T-helper 2 cell treated with Interferon-gamma antibody and Interleukin-4, amounts not matched to agents 5 μg/mL and 100 μg/mL, for 36 hours (primary cell): Measurements from ENCODE around the gene TWSG1.
"Not testable (repeated sequence)": the region's sequence is repeated elsewhere in the genome, so short reads cannot be mapped to it uniquely, and the experiment has no call there.

Experiments
- DNase-seq: peaks from one replicate; pipeline ENCODE4 v3.0.0; 2021; ENCODE audit warnings: low spot score
- H3K27ac Mint-ChIP-seq: one replicate; pipeline ENCODE4 v1.8.0; 2021; ENCODE audit warnings: mild to moderate bottlenecking, mixed read lengths
- H3K27me3 Mint-ChIP-seq: one replicate; pipeline ENCODE4 v1.8.0; 2021; ENCODE audit warnings: low read depth, mixed read lengths
- H3K36me3 Mint-ChIP-seq: one replicate; pipeline ENCODE4 v1.8.0; 2021; ENCODE audit warnings: low read depth, mixed read lengths
- H3K4me1 Mint-ChIP-seq: one replicate; pipeline ENCODE4 v1.8.0; 2021; ENCODE audit warnings: low read depth, mixed read lengths
- H3K4me3 Mint-ChIP-seq: one replicate; pipeline ENCODE4 v1.8.0; 2022; ENCODE audit warnings: mild to moderate bottlenecking, moderate library complexity, mixed read lengths
- H3K9me3 Mint-ChIP-seq: one replicate; pipeline ENCODE4 v1.8.0; 2021; ENCODE audit warnings: mixed read lengths

TWSG1 gene

GRCh38 chr18:9348766-9349165 is 14.2 kb downstream of the TWSG1 start:
- DNase-seq = no peak
- no peak overlapping the region for H3K4me3 Mint-ChIP-seq
- no peaks in the 10 kb centered on the region for H3K4me1 Mint-ChIP-seq
- H3K27ac Mint-ChIP-seq = no peak overlapping the region
- no peaks in the 10 kb centered on the region for H3K27me3 Mint-ChIP-seq
- H3K36me3 Mint-ChIP-seq = peaks cover 6% of the 10 kb centered on the region
- no peaks in the 10 kb centered on the region for H3K9me3 Mint-ChIP-seq

DNA sequence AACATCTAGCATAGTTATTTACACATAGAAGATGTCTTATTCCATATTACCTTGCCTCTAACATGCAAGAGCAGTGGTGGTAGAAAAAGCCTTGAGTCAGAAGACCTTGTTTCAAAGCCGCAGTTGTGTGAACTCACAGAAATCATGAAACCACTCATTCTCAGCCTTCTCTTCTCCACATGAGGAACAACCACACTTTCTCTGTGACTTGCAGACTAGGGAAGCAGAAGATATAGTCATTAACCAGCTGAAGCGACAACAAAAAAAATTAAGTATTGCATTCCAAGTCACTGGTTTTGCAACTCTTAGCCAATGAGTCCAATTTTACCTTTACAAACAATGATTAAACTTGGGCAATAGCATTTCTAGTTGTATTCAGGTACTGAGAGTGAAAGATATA is 19.0 kb downstream of the TWSG1 start:
- Mint-ChIP-seq H3K4me3 (no peak overlapping the region), H3K27ac (no peak overlapping the region), H3K36me3 (no peaks in the 10 kb centered on the region), H3K27me3 (no peaks in the 10 kb centered on the region), H3K4me1 (no peaks in the 10 kb centered on the region), H3K9me3 (no peaks in the 10 kb centered on the region)
- DNase-seq = no peak

- H3K27ac Mint-ChIP-seq = no peak overlapping the region
- no peak overlapping the region for H3K4me3 Mint-ChIP-seq
- H3K9me3 Mint-ChIP-seq = no peaks in the 10 kb centered on the region
- H3K27me3 Mint-ChIP-seq = no peaks in the 10 kb centered on the region
- no peak for DNase-seq
- H3K4me1 Mint-ChIP-seq = no peaks in the 10 kb centered on the region
- H3K36me3 Mint-ChIP-seq = no peaks in the 10 kb centered on the region
These were observed 19.7 kb downstream of the TWSG1 start for GRCh38 chr18:9354256-9354655.

DNA sequence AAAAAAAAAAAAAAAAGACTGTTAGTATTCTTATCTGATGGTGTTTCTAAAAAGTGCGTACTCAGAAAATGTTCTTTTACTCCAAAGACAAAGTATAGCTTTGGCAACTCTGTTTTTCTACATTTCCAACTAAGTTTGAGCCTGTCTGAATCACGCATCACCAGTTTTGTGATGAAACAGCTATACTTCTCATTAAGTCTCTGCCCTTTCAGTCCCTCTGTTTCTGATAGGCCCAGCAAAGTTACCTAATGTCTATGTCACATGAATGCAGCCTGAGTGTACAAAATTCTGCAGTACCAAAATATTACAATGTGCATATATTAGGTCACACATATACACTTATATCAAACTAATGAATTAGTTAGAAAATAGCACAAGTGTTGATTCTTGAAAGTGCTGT is 22.4 kb downstream of the TWSG1 start:
- no peak for DNase-seq
- H3K27ac Mint-ChIP-seq = no peak overlapping the region
- no peaks in the 10 kb centered on the region for H3K4me1 Mint-ChIP-seq

GRCh38 chr18:9359796-9360195 is 25.2 kb downstream of the TWSG1 start:
- H3K36me3 Mint-ChIP-seq = no peaks in the 10 kb centered on the region
- no peaks in the 10 kb centered on the region for H3K9me3 Mint-ChIP-seq
- no peak for DNase-seq
- H3K4me3 Mint-ChIP-seq = no peak overlapping the region
- no peak overlapping the region for H3K27ac Mint-ChIP-seq
- no peaks in the 10 kb centered on the region for H3K4me1 Mint-ChIP-seq
- no peaks in the 10 kb centered on the region for H3K27me3 Mint-ChIP-seq

More for the DNA sequence above, 22.4 kb downstream of the TWSG1 start:
- no peak overlapping the region for H3K4me3 Mint-ChIP-seq
- no peaks in the 10 kb centered on the region for H3K27me3 Mint-ChIP-seq
- no peaks in the 10 kb centered on the region for H3K36me3 Mint-ChIP-seq
- H3K9me3 Mint-ChIP-seq = no peaks in the 10 kb centered on the region

DNA sequence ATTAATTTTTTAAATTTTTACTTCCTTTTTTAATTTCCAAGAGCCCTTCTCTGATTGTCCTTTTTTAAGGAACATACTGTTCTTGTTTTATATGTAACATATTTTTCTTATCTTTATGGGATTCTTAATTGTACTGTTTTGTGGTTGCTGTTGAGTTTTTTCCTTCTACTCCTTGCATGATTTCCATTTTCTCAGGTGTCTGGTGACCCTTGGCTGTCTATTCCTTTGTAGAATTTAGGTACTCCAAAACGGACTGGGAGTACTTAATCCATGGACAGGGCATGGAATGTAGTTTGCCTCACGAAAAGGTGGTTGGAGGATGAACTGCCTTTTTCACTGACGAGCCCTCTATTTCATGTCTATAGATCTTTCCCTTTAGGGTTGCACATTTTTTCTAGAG is 26.6 kb downstream of the TWSG1 start:
- Mint-ChIP-seq H3K27me3 (no peaks in the 10 kb centered on the region), H3K4me1 (no peaks in the 10 kb centered on the region), H3K4me3 (no peak overlapping the region), H3K36me3 (no peaks in the 10 kb centered on the region), H3K27ac (no peak overlapping the region), H3K9me3 (no peaks in the 10 kb centered on the region)
- no peak for DNase-seq

GRCh38 chr18:9362869-9363268 is 28.3 kb downstream of the TWSG1 start:
- Mint-ChIP-seq H3K27ac (no peak overlapping the region), H3K4me3 (no peak overlapping the region), H3K36me3 (no peaks in the 10 kb centered on the region), H3K27me3 (no peaks in the 10 kb centered on the region), H3K4me1 (no peaks in the 10 kb centered on the region), H3K9me3 (no peaks in the 10 kb centered on the region)
- no peak for DNase-seq

- no peak for DNase-seq
These were observed 29.7 kb downstream of the TWSG1 start for GRCh38 chr18:9364242-9364641.

DNA sequence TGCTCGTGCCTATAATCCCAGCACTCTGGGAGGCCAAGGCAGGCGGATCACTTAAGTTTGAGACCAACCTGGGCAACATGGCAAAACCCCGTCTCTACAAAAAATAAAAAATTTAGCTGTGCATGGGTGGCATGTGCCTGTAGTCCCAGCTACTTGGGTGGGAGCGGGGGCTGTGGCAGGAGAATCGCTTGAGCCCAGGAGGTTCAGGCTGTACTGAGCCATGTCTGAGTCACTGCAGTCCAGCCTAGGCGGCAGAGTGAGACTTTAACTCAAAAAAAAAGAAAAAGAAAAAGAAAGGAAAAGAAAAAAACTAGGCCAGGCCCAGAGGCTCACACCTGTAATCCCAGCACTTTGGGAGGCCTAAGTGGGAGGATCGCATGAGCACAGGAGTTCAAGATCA is 30.8 kb downstream of the TWSG1 start:
- H3K36me3 Mint-ChIP-seq = peaks cover 1% of the 10 kb centered on the region

More at GRCh38 chr18:9364242-9364641, 29.7 kb downstream of the TWSG1 start:
- H3K4me3 Mint-ChIP-seq = no peak overlapping the region
- no peaks in the 10 kb centered on the region for H3K9me3 Mint-ChIP-seq
- H3K4me1 Mint-ChIP-seq = no peaks in the 10 kb centered on the region
- H3K27me3 Mint-ChIP-seq = no peaks in the 10 kb centered on the region
- no peaks in the 10 kb centered on the region for H3K36me3 Mint-ChIP-seq
- H3K27ac Mint-ChIP-seq = no peak overlapping the region

DNA sequence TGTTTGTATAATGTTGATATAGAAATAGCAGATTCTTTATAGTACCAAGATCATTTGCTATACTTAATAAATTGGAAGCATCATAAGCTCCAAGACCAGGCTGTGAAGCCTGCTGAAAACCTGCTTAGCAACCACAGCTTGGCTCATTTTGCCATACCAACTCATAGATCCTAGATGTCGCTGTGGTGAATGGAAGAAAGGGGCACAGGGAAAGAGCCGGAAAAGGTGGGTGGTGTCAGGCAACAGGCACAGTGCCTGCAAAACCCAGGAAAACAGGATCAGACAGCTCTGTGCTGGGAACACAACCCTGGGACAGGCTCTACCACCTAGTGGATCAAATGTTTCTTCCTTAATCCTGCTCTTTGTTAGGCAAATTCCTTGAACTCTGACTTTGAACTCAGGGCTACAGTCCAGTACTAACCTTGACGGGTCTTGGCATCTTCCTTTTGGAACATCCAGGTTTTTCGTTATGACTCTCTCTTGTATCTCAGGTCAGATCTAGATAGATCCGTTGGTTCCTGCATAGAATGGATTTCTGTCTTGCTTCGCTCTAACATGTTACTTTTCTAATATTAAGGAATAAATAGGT is 31.6 kb downstream of the TWSG1 start:
- no peak for DNase-seq
- Mint-ChIP-seq H3K4me1 (no peaks in the 10 kb centered on the region), H3K4me3 (no peak overlapping the region)

More for the DNA sequence above, 30.8 kb downstream of the TWSG1 start:
- Mint-ChIP-seq H3K4me1 (no peaks in the 10 kb centered on the region), H3K27ac (no peak overlapping the region), H3K4me3 (no peak overlapping the region), H3K27me3 (no peaks in the 10 kb centered on the region), H3K9me3 (no peaks in the 10 kb centered on the region)
- DNase-seq = no peak

GRCh38 chr18:9373254-9373653 is 38.7 kb downstream of the TWSG1 start:
- H3K4me3 Mint-ChIP-seq, H3K4me1 Mint-ChIP-seq, DNase-seq, H3K27ac Mint-ChIP-seq, H3K27me3 Mint-ChIP-seq, H3K36me3 Mint-ChIP-seq, H3K9me3 Mint-ChIP-seq: not testable (repeated sequence)

More for the DNA sequence above, 31.6 kb downstream of the TWSG1 start:
- Mint-ChIP-seq H3K27me3 (no peaks in the 10 kb centered on the region), H3K36me3 (peaks cover 1% of the 10 kb centered on the region), H3K27ac (no peak overlapping the region), H3K9me3 (no peaks in the 10 kb centered on the region)

- Mint-ChIP-seq H3K27ac (no peak overlapping the region), H3K9me3 (peaks cover 4% of the 10 kb centered on the region), H3K27me3 (no peaks in the 10 kb centered on the region), H3K4me1 (peaks cover 1% of the 10 kb centered on the region), H3K36me3 (no peaks in the 10 kb centered on the region), H3K4me3 (no peak overlapping the region)
- no peak for DNase-seq
These were observed 44.5 kb downstream of the TWSG1 start for GRCh38 chr18:9379118-9379517.

DNA sequence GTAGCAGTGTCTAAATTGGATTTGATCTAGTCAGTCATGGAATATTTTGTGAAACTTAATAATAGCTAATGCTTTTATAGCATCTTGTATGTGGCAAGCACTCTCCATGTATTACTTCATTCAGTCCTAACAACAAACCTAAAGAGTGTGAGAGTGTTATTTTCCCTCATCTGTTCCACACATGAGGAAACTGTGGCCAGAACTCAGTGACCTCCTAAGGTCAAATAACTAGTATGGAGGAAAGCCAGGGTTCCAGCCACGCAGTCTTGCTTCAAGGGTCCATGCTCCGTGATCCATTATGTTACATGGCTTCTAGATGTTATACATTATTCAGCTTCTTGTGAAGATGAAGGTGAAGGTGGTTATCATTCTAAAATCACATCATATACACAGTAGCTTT is 45.5 kb downstream of the TWSG1 start:
- Mint-ChIP-seq H3K9me3 (peaks cover 4% of the 10 kb centered on the region), H3K4me1 (peaks cover 1% of the 10 kb centered on the region), H3K36me3 (no peaks in the 10 kb centered on the region), H3K4me3 (no peak overlapping the region), H3K27ac (no peak overlapping the region), H3K27me3 (no peaks in the 10 kb centered on the region)
- no peak for DNase-seq

DNA sequence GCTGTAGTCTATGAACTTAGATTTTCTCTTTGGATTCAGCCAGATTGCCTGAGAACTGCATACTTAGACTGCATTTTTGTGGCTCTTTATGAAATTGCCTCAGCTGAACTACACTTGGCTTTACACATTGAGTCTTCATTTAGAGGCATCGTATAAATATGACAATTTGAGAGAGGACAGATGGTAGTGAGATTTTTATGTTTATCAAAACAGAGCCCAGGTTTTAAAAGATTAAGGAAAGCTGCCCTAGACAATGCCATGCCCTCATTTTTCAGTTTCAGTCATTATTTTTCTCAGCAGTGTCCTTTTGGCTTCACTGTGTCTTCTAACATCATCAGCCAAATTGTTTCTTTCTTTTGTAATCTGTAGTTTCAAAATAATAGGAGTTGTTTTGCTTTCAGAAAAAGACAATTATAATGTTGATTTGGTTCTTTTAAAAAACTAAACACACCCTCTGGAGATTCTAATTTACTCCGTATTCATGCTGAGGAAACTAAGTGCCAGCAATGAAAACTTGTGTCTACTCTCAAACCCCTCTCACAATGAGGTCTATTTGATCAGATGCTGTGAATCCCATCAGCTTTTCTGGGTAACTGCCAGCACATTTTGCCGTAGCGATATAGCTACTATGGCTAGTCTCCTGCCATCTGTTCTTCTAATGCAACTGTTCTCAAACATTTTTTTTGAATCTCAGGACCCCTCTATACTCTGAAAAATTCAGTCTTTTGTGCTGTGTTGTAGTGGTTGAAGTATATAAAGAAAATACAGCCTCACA is 46.2 kb downstream of the TWSG1 start:
- Mint-ChIP-seq H3K9me3 (peaks cover 4% of the 10 kb centered on the region), H3K27ac (no peak overlapping the region), H3K27me3 (no peaks in the 10 kb centered on the region), H3K36me3 (no peaks in the 10 kb centered on the region), H3K4me3 (no peak overlapping the region), H3K4me1 (peaks cover 1% of the 10 kb centered on the region)
- no peak for DNase-seq

DNA sequence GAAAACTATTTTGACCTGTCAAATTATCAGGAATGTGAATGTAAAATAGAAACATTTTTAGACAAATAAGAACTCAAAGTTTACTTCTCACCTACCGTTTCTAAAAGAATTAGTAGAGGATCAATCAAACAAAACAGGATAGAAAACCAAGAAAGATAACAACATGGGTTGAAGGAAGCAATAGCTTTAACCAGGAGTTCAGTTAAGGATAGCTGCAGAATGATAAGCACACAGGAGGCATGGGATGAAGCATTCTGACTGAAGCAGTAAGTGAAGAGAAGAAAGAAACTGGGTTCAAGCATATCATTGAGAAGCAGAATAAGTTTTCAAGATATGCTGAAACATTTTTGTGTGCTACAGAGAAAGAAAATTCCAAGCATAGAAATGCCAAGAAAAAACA is 52.3 kb downstream of the TWSG1 start:
- Mint-ChIP-seq H3K4me3 (no peak overlapping the region), H3K36me3 (peaks cover 4% of the 10 kb centered on the region), H3K4me1 (no peaks in the 10 kb centered on the region), H3K27ac (no peak overlapping the region), H3K9me3 (peaks cover 9% of the 10 kb centered on the region), H3K27me3 (no peaks in the 10 kb centered on the region)
- DNase-seq = no peak
